Measurements from ENCODE around the gene NDRG3. TPM values are rescaled to one million over a fixed set of nuclear protein-coding genes. Genes with fewer than 3 reads are reported as not detected.

NDRG3 gene
- total and polyA plus RNA-seq, 4 donors, result 3.1 to 6.3 (median 4.5) TPM

GRCh38 chr20:36686504-36686903 lies 59.4 kb downstream of the NDRG3 start:
- no peaks in the 10 kb centered on the region for H3K27me3 ChIP-seq (ENCODE audit: control insufficient read depth in 4 of 4, insufficient read depth in 4 of 4, low read length in 3 of 4)
- no peak overlapping the region for H3K9ac ChIP-seq (ENCODE audit: low read depth in 1 of 2, low read length in 2 of 2)
- H3K9me3 ChIP-seq (ENCODE audit: control insufficient read depth in 4 of 4, low read length in 3 of 4), result no peaks in the 10 kb centered on the region
- no peak overlapping the region for H3K4me3 ChIP-seq (ENCODE audit: low read depth in 1 of 3, low read length in 3 of 3)
- no peak for DNase-seq (ENCODE audit: low spot score)
- H3K27ac ChIP-seq (ENCODE audit: low read depth in 1 of 2, low read length in 2 of 2), result no peak overlapping the region
- 93% methylated on average over 2 of the region's 2 CpGs for WGBS
- no peaks in the 10 kb centered on the region for H3K4me1 ChIP-seq (ENCODE audit: control insufficient read depth in 4 of 4, insufficient read depth in 4 of 4, low read length in 3 of 4)
- peaks cover 2 to 19% (median 8%) of the 10 kb centered on the region in 4 donors for H3K36me3 ChIP-seq (ENCODE audit: control insufficient read depth in 4 of 4, insufficient read depth in 3 of 4, low read depth in 1 of 4, low read length in 3 of 4)
- TF ChIP-seq, protein P1, sequence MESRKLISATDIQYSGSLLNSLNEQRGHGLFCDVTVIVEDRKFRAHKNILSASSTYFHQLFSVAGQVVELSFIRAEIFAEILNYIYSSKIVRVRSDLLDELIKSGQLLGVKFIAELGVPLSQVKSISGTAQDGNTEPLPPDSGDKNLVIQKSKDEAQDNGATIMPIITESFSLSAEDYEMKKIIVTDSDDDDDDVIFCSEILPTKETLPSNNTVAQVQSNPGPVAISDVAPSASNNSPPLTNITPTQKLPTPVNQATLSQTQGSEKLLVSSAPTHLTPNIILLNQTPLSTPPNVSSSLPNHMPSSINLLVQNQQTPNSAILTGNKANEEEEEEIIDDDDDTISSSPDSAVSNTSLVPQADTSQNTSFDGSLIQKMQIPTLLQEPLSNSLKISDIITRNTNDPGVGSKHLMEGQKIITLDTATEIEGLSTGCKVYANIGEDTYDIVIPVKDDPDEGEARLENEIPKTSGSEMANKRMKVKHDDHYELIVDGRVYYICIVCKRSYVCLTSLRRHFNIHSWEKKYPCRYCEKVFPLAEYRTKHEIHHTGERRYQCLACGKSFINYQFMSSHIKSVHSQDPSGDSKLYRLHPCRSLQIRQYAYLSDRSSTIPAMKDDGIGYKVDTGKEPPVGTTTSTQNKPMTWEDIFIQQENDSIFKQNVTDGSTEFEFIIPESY (IDR thresholded peaks at IDR 0.05), result no peak
- TF ChIP-seq EGR1 (IDR thresholded peaks at IDR 0.05; ENCODE audit: low read depth in 2 of 2) (no peak), GABPA (IDR thresholded peaks at IDR 0.05 in 1 of 2, conservative IDR thresholded peaks at IDR 0.05 in 1 of 2) (no peak), RXRA (IDR thresholded peaks at IDR 0.05) (no peak), YY1 (IDR thresholded peaks at IDR 0.05) (no peak), REST (IDR thresholded peaks at IDR 0.05) (no peak), HNF4A (conservative IDR thresholded peaks at IDR 0.05) (no peak), SP1 (IDR thresholded peaks at IDR 0.05) (no peak), CTCF (IDR thresholded peaks at IDR 0.05; ENCODE audit: low read depth, low read length, missing input control) (no peak), FOXA2 (IDR thresholded peaks at IDR 0.05) (no peak), RAD21 (IDR thresholded peaks at IDR 0.05) (no peak), TAF1 (conservative IDR thresholded peaks at IDR 0.05) (no peak), NR2F2 (IDR thresholded peaks at IDR 0.05) (no peak)
- TF ChIP-seq, protein P2, sequence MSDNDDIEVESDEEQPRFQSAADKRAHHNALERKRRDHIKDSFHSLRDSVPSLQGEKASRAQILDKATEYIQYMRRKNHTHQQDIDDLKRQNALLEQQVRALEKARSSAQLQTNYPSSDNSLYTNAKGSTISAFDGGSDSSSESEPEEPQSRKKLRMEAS (IDR thresholded peaks at IDR 0.05), result no peak
- TF ChIP-seq, protein P3, sequence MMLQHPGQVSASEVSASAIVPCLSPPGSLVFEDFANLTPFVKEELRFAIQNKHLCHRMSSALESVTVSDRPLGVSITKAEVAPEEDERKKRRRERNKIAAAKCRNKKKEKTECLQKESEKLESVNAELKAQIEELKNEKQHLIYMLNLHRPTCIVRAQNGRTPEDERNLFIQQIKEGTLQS (IDR thresholded peaks at IDR 0.05), result no peak

DNA sequence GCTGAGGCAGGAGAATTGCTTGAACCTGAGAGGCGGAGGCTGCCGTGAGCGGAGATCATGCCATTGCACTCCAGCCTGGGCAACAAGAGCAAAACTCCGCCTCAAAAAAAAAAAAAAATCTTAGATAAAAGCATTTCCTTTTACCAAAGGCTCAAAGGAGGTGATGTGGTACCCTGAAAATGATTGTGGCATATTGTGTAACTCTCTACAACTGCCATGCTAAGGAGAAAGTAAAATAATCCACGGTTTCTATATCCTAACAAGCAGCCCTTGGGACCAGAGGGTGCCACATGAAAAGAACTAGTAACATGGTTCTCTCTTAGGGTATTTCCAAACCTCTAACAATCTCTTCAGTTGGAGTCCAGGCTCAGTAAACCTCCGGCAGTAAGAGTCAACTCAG lies 61.1 kb downstream of the NDRG3 start:
- no peaks in the 10 kb centered on the region for H3K9me3 ChIP-seq (ENCODE audit: control insufficient read depth in 4 of 4, low read length in 3 of 4)
- no peak overlapping the region for H3K27ac ChIP-seq (ENCODE audit: low read depth in 1 of 2, low read length in 2 of 2)
- no peak overlapping the region for H3K4me3 ChIP-seq (ENCODE audit: low read depth in 1 of 3, low read length in 3 of 3)
- H3K36me3 ChIP-seq (ENCODE audit: control insufficient read depth in 4 of 4, insufficient read depth in 3 of 4, low read depth in 1 of 4, low read length in 3 of 4), result peaks cover 2 to 23% (median 14%) of the 10 kb centered on the region in 4 donors
- no peak overlapping the region for H3K9ac ChIP-seq (ENCODE audit: low read depth in 1 of 2, low read length in 2 of 2)
- 96% methylated on average over 6 of the region's 6 CpGs for WGBS
- DNase-seq (ENCODE audit: low spot score), result no peak
- H3K27me3 ChIP-seq (ENCODE audit: control insufficient read depth in 4 of 4, insufficient read depth in 4 of 4, low read length in 3 of 4), result no peaks in the 10 kb centered on the region
- no peaks in the 10 kb centered on the region for H3K4me1 ChIP-seq (ENCODE audit: control insufficient read depth in 4 of 4, insufficient read depth in 4 of 4, low read length in 3 of 4)
- no peak for TF ChIP-seq EGR1 (IDR thresholded peaks at IDR 0.05; ENCODE audit: low read depth in 2 of 2)
- TF ChIP-seq YY1 (IDR thresholded peaks at IDR 0.05), result no peak
- TF ChIP-seq HNF4G (IDR thresholded peaks at IDR 0.05), result no peak
- TF ChIP-seq, protein P1 (IDR thresholded peaks at IDR 0.05), result no peak
- no peak for TF ChIP-seq SP1 (IDR thresholded peaks at IDR 0.05)
- no peak for TF ChIP-seq FOXA2 (IDR thresholded peaks at IDR 0.05)
- no peak for TF ChIP-seq TAF1 (conservative IDR thresholded peaks at IDR 0.05)
- TF ChIP-seq NR2F2 (IDR thresholded peaks at IDR 0.05), result no peak
- no peak for TF ChIP-seq JUND (IDR thresholded peaks at IDR 0.05)
- TF ChIP-seq, protein P2 (IDR thresholded peaks at IDR 0.05), result no peak
- no peak for TF ChIP-seq CTCF (IDR thresholded peaks at IDR 0.05; ENCODE audit: low read depth, low read length, missing input control)

Measured in liver (tissue), 9 donors.